LHCN-M2 (cell line): ENCODE measurements around the gene MAT1A. TPM values are rescaled to one million over a fixed set of nuclear protein-coding genes. Genes with fewer than 3 reads are reported as not detected.
"Not testable (repeated sequence)": the region's sequence is repeated elsewhere in the genome, so short reads cannot be mapped to it uniquely, and the experiment has no call there.

Experiments used
- DNase-seq: peaks from one replicate; pipeline ENCODE4 v3.0.0-alpha.2; 2012; ENCODE audit warnings: low read depth
- total RNA-seq: library from RNA; depleted of rRNA; stranded (reverse); fragments of >200 nt; gene quantifications from 2 replicates; pipeline ENCODE4 v1.2.3, GENCODE V29; 2014

The MAT1A gene
- total RNA-seq, 1 experiment from 2014 or later = not detected

GRCh38 chr10:80265740-80266512 lies 23.5 kb downstream of the MAT1A start:
- DNase-seq = no peak

DNA sequence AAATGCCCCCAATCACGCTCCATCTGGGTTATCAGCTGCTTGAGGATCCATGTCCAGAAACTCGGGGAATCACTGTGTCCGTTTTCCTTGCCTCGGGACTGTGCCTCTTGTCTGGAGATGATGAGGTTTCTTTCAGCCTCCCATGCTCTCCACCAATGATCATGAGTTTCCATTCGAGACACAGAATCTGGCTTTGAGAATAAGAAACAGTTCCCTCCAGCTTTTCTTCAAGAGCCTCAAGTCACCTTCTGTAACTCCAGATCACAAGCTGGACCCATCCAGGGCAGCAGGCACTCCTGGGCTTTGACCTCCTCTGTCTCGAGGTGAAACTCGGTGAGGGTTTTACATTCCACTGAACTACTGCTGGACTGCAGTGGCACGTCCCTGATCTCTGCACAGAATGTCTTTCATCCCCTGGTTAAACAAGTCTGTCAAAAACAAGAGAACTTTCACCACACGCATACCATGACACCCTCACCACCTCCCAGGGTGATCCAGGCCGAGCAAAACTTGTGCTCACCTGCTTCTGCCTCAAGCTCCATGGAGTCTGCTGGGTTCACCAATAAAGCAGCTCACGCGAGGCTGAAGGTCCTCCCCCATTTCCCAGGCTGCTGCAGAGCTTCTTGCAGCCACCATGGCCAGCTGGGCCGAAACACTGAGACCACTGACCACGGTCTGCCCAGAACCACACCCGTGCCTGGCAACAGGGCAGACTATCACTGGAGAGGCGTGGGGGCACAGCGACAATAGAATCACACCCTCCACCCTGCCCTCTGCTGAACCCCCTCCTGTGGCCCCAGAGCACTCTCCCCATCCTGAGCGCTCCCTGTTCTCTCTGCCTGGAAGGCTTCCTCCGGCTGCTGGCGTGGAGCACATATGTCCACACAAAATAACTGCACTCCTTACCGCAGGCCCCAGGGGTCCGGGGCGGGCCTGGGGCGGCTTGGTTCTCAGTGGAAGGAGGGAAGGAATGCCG lies 25.1 kb downstream of the MAT1A start:
- no peak for DNase-seq

- DNase-seq = no peak
These were observed 28.0 kb downstream of the MAT1A start for GRCh38 chr10:80261316-80262030.

DNA sequence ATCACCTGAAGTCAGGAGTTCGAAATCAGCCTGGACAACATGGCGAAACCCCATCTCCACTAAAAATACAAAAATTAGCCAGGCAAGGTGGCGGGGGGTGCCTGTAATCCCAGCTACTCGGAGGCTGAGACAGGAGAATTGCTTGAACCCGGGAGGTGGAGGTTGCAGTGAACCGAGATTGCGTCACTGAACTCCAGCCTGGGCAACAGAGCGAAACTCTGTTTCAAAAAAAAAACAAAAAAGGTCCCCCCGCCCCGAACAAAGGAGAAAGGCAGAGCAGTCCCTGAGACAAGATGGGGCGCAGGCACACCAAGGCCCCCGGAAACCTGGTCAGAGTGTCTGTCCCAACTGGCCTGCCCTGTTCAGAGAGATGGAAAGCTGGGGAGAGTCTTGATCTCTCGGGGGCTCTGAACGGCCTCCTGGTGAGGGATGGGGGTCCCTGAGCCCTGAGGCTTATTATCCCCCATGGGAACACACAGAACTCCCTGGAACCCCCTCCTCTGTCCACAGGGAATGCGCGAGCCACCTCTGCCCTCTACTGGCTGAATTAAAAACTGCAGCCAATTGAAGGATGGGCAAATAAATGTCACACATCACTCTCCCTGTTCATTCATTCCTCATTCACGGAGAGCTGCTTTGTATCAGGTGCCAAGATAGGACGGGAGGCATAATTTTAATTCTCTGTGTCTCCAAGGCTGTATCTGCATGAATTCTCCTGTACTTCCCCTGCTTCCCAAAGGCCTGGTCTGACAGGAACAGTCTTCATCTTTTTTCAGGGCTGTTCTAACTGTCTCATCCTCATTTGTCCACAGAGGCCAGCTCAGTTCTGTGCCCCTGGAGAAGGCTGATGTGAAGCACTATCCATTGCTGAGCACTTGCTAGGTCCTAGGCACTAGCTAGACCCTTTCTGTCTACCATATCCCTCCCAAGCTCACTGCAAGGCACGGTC lies 28.9 kb downstream of the MAT1A start:
- peak; percentile 24 for DNase-seq

GRCh38 chr10:80259405-80259871 lies 30.0 kb downstream of the MAT1A start:
- no peak for DNase-seq

- DNase-seq = not testable (repeated sequence)
These were observed 32.7 kb downstream of the MAT1A start for GRCh38 chr10:80256798-80257197.

- not testable (repeated sequence) for DNase-seq
These were observed 34.7 kb downstream of the MAT1A start for GRCh38 chr10:80254726-80255125.

- DNase-seq = not testable (repeated sequence)
These were observed 35.5 kb downstream of the MAT1A start for GRCh38 chr10:80253963-80254271.

- no peak for DNase-seq
These were observed 36.0 kb downstream of the MAT1A start for GRCh38 chr10:80253266-80253962.

GRCh38 chr10:80252296-80252887 lies 37.1 kb downstream of the MAT1A start:
- peak; percentile 75 for DNase-seq

- not testable (repeated sequence) for DNase-seq
These were observed 37.7 kb downstream of the MAT1A start for GRCh38 chr10:80251703-80252280.

- not testable (repeated sequence) for DNase-seq
These were observed 39.1 kb downstream of the MAT1A start for GRCh38 chr10:80250399-80250798.

DNA sequence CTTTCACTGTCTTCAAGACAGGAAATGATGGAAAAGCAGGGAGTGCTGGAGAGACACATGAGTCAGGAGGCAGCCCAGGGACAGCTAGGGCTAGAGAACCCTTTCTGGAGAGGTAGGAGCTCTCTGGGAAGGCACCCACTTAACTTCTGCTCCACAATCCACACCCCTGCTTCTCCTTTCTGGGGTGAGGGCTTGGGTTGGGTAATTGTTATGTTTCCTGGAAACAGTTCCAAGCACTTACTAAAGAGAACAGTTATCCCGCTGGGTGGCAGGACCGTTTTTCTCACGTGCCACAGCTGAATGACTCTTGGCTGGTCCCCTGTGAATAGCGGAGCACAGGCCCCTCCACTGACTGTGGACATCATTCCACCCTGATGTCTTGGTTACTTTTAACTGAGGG lies 39.6 kb downstream of the MAT1A start:
- DNase-seq = not testable (repeated sequence)

- DNase-seq = not testable (repeated sequence)
These were observed 41.8 kb downstream of the MAT1A start for GRCh38 chr10:80247611-80248010.

GRCh38 chr10:80244371-80244770 lies 45.1 kb downstream of the MAT1A start:
- not testable (repeated sequence) for DNase-seq

- not testable (repeated sequence) for DNase-seq
These were observed 47.1 kb downstream of the MAT1A start for GRCh38 chr10:80242341-80242740.

- not testable (repeated sequence) for DNase-seq
These were observed 53.0 kb downstream of the MAT1A start for GRCh38 chr10:80236457-80236856.

GRCh38 chr10:80234331-80235235 lies 54.9 kb downstream of the MAT1A start:
- not testable (repeated sequence) for DNase-seq
